ENCODE measurements around the gene MYO15A.

GRCh38 chr17:18102640-18103039, 5.9 kb upstream of the MYO15A start:
- TF ChIP-seq, protein P1, sequence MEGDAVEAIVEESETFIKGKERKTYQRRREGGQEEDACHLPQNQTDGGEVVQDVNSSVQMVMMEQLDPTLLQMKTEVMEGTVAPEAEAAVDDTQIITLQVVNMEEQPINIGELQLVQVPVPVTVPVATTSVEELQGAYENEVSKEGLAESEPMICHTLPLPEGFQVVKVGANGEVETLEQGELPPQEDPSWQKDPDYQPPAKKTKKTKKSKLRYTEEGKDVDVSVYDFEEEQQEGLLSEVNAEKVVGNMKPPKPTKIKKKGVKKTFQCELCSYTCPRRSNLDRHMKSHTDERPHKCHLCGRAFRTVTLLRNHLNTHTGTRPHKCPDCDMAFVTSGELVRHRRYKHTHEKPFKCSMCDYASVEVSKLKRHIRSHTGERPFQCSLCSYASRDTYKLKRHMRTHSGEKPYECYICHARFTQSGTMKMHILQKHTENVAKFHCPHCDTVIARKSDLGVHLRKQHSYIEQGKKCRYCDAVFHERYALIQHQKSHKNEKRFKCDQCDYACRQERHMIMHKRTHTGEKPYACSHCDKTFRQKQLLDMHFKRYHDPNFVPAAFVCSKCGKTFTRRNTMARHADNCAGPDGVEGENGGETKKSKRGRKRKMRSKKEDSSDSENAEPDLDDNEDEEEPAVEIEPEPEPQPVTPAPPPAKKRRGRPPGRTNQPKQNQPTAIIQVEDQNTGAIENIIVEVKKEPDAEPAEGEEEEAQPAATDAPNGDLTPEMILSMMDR (IDR thresholded peaks at IDR 0.05) = no peak
- TF ChIP-seq, protein P2, sequence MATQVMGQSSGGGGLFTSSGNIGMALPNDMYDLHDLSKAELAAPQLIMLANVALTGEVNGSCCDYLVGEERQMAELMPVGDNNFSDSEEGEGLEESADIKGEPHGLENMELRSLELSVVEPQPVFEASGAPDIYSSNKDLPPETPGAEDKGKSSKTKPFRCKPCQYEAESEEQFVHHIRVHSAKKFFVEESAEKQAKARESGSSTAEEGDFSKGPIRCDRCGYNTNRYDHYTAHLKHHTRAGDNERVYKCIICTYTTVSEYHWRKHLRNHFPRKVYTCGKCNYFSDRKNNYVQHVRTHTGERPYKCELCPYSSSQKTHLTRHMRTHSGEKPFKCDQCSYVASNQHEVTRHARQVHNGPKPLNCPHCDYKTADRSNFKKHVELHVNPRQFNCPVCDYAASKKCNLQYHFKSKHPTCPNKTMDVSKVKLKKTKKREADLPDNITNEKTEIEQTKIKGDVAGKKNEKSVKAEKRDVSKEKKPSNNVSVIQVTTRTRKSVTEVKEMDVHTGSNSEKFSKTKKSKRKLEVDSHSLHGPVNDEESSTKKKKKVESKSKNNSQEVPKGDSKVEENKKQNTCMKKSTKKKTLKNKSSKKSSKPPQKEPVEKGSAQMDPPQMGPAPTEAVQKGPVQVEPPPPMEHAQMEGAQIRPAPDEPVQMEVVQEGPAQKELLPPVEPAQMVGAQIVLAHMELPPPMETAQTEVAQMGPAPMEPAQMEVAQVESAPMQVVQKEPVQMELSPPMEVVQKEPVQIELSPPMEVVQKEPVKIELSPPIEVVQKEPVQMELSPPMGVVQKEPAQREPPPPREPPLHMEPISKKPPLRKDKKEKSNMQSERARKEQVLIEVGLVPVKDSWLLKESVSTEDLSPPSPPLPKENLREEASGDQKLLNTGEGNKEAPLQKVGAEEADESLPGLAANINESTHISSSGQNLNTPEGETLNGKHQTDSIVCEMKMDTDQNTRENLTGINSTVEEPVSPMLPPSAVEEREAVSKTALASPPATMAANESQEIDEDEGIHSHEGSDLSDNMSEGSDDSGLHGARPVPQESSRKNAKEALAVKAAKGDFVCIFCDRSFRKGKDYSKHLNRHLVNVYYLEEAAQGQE (IDR thresholded peaks at IDR 0.05; ENCODE audit: insufficient read depth in 1 of 2, low read depth in 2 of 2, low read length in 1 of 2) = no peak
- TF ChIP-seq POLR2AphosphoS5 (IDR thresholded peaks at IDR 0.05; ENCODE audit: low read depth, low read length) (no peak), TCF7L2 (IDR thresholded peaks at IDR 0.05; ENCODE audit: low read depth, low read length) (no peak), SIN3A (IDR thresholded peaks at IDR 0.05; ENCODE audit: borderline replicate concordance, insufficient read depth, low read depth, low read length) (no peak)

Data from Panc1 (cell line).